Duodenal mucosa (tissue), 2 donors: Measurements from ENCODE around the gene UFD1.

Experiments used
- H3K27ac ChIP-seq: one replicate; pipeline ENCODE4 v1.7.0; 2013; ENCODE audit warnings: low read depth, low read length
- H3K27me3 ChIP-seq, 2 donors: one replicate each; pipeline ENCODE4 v1.7.0; 2013; ENCODE audit warnings: low read length in 2 of 2, control low read depth in 1 of 2; ENCODE audit not compliant: insufficient read depth in 2 of 2, control insufficient read depth in 1 of 2
- H3K36me3 ChIP-seq, 2 donors: one replicate each; pipeline ENCODE4 v1.7.0; 2013; ENCODE audit warnings: low read length in 2 of 2, control low read depth in 1 of 2; ENCODE audit not compliant: insufficient read depth in 2 of 2, control insufficient read depth in 1 of 2
- H3K4me1 ChIP-seq, 2 donors: one replicate each; pipeline ENCODE4 v1.7.0; 2013; ENCODE audit warnings: low read length in 2 of 2, control low read depth in 1 of 2; ENCODE audit not compliant: insufficient read depth in 2 of 2, control insufficient read depth in 1 of 2
- H3K4me3 ChIP-seq, 2 donors: one replicate each; pipeline ENCODE4 v1.7.0; 2013; ENCODE audit warnings: low read length in 2 of 2, low read depth in 1 of 2
- H3K9ac ChIP-seq, 2 donors: one replicate each; pipeline ENCODE4 v1.7.0; 2013; ENCODE audit warnings: low read length in 2 of 2, low read depth in 1 of 2
- H3K9me3 ChIP-seq, 2 donors: one replicate each; pipeline ENCODE4 v1.7.0; 2013; ENCODE audit warnings: low read length in 2 of 2, control low read depth in 1 of 2; ENCODE audit not compliant: control insufficient read depth in 1 of 2

UFD1 gene

DNA sequence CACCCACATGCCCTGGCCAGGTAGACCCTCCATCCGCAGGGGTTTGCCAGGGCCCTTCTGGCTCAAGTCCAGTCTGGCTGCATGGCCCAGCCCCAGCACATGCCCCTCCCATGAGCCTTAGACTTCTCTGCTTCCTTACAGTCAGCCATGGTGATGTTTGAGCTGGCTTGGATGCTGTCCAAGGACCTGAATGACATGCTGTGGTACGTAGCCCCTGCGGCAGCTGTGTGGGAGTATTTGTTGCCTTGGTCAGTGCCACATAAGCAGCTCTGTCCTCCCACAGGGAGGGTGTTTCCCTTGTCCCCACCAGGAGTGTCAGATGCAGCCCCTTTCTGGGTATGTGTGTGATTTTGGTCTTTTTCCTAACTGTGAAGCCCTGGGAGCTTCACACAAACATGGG is 18.3 kb upstream of the UFD1 start:
- Histone ChIP-seq H3K4me1 (no peaks in the 10 kb centered on the region), H3K27me3 (no peaks in the 10 kb centered on the region), H3K9me3 (no peaks in the 10 kb centered on the region), H3K27ac (no peak overlapping the region), H3K36me3 (peaks cover 0 to 5% of the 10 kb centered on the region in 2 donors), H3K4me3 (no peak overlapping the region), H3K9ac (no peak overlapping the region)

DNA sequence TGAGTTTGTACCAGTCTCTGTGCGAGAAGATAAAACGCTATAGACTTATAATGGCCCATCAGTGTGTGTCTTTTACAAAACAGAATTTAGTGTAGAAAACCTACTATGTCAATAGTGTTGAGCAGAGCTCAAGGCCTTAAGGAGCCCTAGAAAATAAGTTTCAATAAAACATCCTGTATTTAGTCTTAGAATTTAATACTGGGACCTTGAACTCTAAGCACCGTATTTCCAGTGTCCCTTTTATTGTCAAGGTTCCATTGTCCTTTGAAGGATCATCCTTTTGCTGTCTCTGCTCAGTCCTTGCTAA is 17.3 kb upstream of the UFD1 start:
- Histone ChIP-seq H3K4me1 (no peaks in the 10 kb centered on the region), H3K4me3 (no peak overlapping the region), H3K9me3 (no peaks in the 10 kb centered on the region), H3K9ac (no peak overlapping the region), H3K27me3 (no peaks in the 10 kb centered on the region), H3K36me3 (peaks cover 0 to 5% of the 10 kb centered on the region in 2 donors), H3K27ac (no peak overlapping the region)

DNA sequence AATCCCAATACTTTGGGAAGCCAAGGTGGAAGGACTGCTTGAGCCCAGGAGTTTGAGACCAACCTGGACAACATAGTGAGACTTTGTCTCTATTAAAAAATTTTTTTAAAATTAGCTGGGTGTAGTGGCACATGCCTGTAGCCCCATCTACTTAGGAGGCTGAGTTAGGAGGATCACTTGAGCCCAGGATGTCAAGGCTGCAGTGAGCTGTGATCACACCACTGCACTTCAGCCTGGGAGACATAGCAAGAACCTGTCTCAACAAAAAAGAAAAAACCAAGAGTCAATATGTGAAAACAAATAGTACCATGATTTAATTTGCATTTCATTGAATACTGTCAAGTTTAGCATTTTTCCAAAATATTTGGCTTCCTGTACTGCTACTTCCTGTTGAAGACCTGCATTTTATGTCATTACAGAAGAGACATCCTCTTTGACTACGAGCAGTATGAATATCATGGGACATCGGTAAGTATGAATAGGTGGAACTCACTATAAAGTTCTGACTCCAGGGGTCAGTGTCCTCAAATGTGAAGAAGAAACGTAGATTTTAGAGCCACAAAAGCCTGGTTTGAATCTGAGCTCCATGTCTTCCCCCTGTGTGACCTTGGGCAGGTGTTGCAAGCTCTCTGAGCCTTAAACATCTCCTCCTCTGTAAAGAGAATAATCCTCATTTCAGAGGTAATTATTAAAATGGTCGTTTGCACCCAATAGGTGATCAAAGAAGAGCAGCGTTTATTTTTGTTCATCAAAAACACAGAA is 16.8 kb upstream of the UFD1 start:
- no peaks in the 10 kb centered on the region for H3K9me3 ChIP-seq
- no peaks in the 10 kb centered on the region for H3K27me3 ChIP-seq
- H3K9ac ChIP-seq = no peak overlapping the region
- H3K4me1 ChIP-seq = no peaks in the 10 kb centered on the region
- H3K4me3 ChIP-seq = no peak overlapping the region
- H3K36me3 ChIP-seq = peaks cover 0 to 5% of the 10 kb centered on the region in 2 donors
- H3K27ac ChIP-seq = no peak overlapping the region

DNA sequence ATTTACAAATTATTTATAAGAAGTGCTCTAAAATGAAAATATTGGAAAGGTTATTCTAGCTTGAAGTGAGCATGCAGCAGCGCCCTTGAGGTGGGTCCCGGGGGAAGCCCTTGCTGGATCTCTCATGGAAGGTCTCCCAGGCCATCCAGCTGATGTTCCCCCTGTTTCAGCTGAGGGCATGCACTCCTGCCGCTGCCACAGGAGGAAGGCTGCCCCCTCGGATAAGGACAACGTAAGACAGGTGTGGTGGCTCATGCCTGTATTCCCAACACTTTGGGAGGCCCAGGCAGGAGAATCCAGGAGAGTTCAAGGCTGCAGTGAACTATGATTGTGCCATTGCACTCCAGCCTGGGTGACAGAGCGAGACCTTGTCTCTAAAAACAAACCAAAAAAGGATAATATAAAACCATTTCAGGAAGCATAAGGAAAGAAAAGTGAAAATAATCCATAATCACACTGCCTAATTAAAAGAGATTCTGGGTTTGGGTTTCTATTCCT is 15.7 kb upstream of the UFD1 start:
- H3K9me3 ChIP-seq = no peaks in the 10 kb centered on the region
- no peaks in the 10 kb centered on the region for H3K27me3 ChIP-seq
- no peak overlapping the region for H3K27ac ChIP-seq
- no peak overlapping the region for H3K4me3 ChIP-seq
- H3K36me3 ChIP-seq = peaks cover 0 to 5% of the 10 kb centered on the region in 2 donors
- no peak overlapping the region for H3K9ac ChIP-seq
- H3K4me1 ChIP-seq = no peaks in the 10 kb centered on the region

DNA sequence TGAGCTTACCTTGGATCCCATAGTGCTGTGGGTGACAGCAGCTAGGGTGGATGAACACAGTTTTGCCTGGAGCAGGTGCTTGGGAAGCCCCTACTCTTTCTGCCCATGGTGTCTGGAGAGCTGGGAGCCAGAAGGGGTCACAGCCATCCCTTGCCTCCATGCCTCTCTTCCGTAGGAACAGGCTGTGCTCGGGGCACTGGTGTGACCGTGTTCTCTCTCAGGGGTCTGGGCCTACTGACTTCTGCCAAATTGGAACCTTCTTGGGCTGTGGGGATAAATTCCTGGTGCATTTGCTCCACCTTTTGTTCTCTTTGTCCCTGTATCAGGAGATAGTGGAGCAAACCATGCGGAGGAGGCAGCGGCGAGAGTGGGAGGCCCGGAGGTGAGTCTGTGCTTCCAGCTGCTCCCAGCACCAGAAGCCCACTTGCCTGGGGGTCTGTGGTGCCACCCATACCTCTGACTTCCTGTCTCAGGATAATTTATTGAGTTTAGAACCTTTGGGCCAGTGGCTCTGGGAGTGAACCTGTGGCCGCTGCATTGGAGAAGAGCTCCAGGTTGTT is 15.1 kb upstream of the UFD1 start:
- Histone ChIP-seq H3K4me3 (no peak overlapping the region), H3K9me3 (no peaks in the 10 kb centered on the region), H3K27ac (no peak overlapping the region), H3K36me3 (peaks cover 0 to 5% of the 10 kb centered on the region in 2 donors), H3K4me1 (no peaks in the 10 kb centered on the region), H3K27me3 (no peaks in the 10 kb centered on the region), H3K9ac (no peak overlapping the region)

DNA sequence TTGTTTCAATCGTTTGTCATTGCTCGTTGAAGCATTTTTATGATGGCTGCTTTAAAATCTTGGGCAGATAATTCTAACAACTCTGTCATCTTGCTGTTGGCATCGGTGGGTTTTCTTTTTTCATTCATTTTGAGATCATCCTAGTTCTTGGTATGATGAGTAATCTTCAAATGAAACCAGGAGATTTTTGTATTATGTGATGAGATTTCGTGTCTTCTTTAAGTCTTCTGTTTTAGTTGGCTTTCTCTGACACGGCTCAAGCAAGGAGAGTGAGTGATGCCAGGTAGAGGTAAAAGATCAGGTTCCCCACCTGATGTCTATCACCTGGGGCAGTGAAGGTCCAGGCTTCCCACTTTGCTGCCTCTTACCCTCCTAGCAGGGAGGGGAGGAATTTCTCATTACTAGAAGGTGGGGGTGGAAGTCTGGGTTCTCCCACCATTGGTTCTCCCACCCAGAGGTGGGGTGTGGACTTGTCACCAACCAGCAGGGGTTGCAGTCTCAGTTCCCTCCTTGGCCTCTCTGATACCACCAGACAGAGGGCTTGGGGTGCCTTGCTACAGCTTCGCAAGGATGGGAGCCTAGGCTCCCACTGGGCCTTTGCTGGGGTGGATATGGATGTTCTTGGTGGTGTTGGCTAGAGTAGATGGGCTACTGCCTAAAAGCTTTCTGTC is 13.6 kb upstream of the UFD1 start:
- Histone ChIP-seq H3K9me3 (no peaks in the 10 kb centered on the region), H3K36me3 (peaks cover 0 to 4% of the 10 kb centered on the region in 2 donors), H3K27ac (no peak overlapping the region), H3K27me3 (no peaks in the 10 kb centered on the region), H3K4me3 (no peak overlapping the region), H3K9ac (no peak overlapping the region), H3K4me1 (no peaks in the 10 kb centered on the region)

DNA sequence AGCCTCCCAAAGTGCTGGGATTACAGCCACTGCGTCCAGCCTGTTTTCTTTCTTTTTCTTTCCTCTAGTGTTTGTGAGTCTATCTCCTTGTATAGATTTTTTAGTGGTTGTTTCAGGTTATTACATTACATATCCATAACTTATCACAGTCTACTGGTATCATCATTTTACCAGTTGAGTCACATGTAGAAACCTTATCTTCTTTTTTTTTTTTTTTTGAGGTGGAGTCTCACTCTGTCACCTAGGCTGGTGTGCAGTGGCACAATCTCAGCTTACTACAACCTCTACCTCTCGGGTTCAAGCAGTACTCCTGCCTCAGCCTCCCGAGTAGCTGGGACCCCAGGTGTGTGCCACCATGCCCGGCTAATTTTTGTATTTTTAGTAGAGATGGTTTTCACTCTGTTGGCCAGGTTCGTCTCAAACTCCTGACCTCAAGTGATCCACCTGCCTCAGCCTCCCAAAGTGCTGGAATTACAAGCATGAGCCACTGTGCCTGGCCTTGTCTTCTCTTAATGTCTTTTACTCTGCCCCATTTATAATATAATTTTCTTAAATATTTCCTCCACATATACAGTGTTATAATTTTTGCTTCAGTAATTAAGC is 11.7 kb upstream of the UFD1 start:
- Histone ChIP-seq H3K9me3 (no peaks in the 10 kb centered on the region), H3K27me3 (no peaks in the 10 kb centered on the region)

DNA sequence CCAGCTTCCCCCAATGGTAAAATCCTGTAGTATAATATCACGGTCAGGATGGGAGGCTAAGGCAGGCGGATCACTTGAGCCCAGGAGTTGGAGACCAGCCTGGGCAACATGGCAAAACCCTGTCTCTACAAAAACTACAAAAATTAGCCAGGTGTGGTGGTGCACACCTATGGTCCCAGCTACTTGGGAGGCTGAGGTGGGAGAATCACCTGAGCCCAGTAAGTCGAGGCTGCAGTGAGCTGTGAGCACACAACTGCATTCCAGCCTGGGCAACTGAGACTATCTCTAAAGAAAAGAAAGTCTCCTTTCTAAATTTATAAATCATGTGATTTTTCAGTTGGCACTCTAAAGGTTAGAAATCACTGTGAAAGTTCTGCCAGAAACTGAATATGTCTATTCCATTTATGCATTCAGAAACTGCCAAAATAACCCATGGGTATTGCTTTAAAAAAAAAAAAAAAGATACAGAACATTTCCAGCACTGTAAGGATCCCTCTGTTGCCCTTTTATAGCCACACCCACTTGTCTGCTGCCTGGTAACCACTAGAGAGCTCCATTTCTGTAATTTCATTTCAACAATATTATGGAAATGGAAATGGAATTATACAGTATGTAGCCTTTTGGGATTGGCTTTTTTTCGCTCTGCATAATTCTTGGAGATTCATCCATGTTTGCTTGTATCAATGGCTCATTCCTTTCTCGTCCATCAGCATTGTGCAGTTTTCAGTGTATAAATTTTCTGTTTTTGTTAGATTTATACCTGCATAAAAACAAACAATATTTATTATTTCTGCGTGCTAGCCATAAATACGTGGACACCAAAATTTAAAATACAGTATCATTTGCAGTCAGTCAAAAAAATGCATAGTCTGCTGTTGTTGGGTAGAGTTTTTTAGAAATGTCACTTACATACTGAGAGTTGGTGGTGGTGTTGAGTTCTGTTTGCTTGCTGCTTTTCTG is 10.2 kb upstream of the UFD1 start:
- Histone ChIP-seq H3K9ac (no peak overlapping the region), H3K36me3 (peaks cover 0 to 4% of the 10 kb centered on the region in 2 donors), H3K4me1 (no peaks in the 10 kb centered on the region), H3K27ac (no peak overlapping the region), H3K27me3 (no peaks in the 10 kb centered on the region), H3K9me3 (no peaks in the 10 kb centered on the region), H3K4me3 (no peak overlapping the region)

More for the DNA sequence above, 11.7 kb upstream of the UFD1 start:
- no peaks in the 10 kb centered on the region for H3K4me1 ChIP-seq
- no peak overlapping the region for H3K9ac ChIP-seq
- H3K36me3 ChIP-seq = peaks cover 0 to 4% of the 10 kb centered on the region in 2 donors
- H3K27ac ChIP-seq = no peak overlapping the region
- no peak overlapping the region for H3K4me3 ChIP-seq

DNA sequence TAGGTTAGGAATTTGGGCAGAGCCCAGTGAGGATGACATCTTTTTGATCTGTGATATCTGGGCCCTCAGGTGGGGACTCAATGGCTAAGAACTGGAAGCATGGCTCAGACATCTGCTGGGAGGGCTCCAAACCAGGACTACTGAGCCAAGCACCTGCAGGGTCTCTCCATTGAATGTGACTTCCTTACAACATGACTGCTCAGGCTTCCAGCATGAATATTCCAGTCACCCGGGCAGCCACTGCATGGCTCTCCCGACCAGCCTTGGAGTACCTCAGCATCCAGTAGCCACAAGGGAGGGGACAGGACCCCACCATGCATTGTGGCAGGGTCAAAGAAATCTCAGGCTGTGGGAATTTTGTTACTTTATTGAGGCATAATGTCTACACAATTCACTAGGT is 9.3 kb upstream of the UFD1 start:
- peaks cover 0 to 7% of the 10 kb centered on the region in 2 donors for H3K36me3 ChIP-seq
- H3K27ac ChIP-seq = no peak overlapping the region
- no peaks in the 10 kb centered on the region for H3K4me1 ChIP-seq
- H3K27me3 ChIP-seq = no peaks in the 10 kb centered on the region
- no peak overlapping the region for H3K9ac ChIP-seq
- no peaks in the 10 kb centered on the region for H3K9me3 ChIP-seq
- H3K4me3 ChIP-seq = no peak overlapping the region
